ENCODE measurements around the gene FGFBP1.

Gene FGFBP1

GRCh38 chr4:15971068-15971801 is 32.7 kb upstream of the FGFBP1 start:
- DNase-seq (ENCODE audit: low spot score): no peak
- in situ Hi-C loops (cut with MboI; ENCODE audit: low pct_unique_long_range_greater_than_20kb, low sequenced_read_pairs, unreplicated experiment): loop anchor here (25.0 kb wide), 1 partner anchor 234 kb away; no protein-coding TSS in a partner anchor
- TF ChIP-seq, protein P1, sequence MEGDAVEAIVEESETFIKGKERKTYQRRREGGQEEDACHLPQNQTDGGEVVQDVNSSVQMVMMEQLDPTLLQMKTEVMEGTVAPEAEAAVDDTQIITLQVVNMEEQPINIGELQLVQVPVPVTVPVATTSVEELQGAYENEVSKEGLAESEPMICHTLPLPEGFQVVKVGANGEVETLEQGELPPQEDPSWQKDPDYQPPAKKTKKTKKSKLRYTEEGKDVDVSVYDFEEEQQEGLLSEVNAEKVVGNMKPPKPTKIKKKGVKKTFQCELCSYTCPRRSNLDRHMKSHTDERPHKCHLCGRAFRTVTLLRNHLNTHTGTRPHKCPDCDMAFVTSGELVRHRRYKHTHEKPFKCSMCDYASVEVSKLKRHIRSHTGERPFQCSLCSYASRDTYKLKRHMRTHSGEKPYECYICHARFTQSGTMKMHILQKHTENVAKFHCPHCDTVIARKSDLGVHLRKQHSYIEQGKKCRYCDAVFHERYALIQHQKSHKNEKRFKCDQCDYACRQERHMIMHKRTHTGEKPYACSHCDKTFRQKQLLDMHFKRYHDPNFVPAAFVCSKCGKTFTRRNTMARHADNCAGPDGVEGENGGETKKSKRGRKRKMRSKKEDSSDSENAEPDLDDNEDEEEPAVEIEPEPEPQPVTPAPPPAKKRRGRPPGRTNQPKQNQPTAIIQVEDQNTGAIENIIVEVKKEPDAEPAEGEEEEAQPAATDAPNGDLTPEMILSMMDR (IDR thresholded peaks at IDR 0.05; ENCODE audit: extremely low read depth, insufficient read depth, missing control alignments): no peak

DNA sequence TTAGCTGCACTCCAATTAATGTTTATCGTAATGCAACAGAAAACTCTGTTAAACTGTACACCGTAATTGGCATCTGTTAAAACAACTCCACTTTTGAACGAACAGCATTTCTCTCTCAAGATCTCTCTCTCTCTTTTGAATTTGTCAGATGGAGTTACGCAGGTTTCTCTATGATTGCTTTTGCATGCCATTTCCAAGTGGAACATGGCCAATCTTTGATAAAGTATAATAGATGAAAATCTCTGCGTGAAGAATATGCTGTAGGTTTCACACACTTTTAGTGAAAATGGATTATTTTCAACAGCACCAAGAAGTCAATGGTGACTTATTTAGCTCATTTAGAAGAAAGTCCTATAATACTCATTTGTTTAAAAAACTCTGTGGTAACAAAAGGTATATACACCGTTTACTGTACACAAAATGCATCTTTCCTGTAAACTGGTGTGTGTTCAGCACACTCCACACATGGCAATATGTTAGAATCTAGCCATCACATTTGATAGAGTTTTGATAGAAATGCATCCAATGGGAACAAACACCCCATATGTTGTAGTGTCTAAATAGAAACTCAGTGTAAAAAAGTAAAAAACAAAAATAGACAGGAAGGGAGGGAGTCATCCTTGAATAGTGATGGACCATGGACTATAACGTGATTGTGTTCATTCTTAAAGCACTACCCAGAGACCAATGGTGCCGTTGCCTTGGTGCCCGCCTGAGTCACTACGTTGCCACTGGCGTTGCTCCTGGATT is 30.2 kb upstream of the FGFBP1 start:
- TF ChIP-seq, protein P1 (IDR thresholded peaks at IDR 0.05; ENCODE audit: extremely low read depth, insufficient read depth, missing control alignments): no peak
- in situ Hi-C loops (cut with MboI; ENCODE audit: low pct_unique_long_range_greater_than_20kb, low sequenced_read_pairs, unreplicated experiment): loop anchor here (25.0 kb wide), 1 partner anchor 231 kb away; no protein-coding TSS in a partner anchor
- DNase-seq (ENCODE audit: low spot score): no peak

- no peak for DNase-seq (ENCODE audit: low spot score)
- in situ Hi-C loops (cut with MboI; ENCODE audit: low pct_unique_long_range_greater_than_20kb, low sequenced_read_pairs, unreplicated experiment): loop anchor here (25.0 kb wide), 1 partner anchor 228 kb away; no protein-coding TSS in a partner anchor
- TF ChIP-seq, protein P1 (IDR thresholded peaks at IDR 0.05; ENCODE audit: extremely low read depth, insufficient read depth, missing control alignments): no peak
Observed at GRCh38 chr4:15965325-15965724, 26.8 kb upstream of the FGFBP1 start.

- in situ Hi-C loops (cut with MboI; ENCODE audit: low pct_unique_long_range_greater_than_20kb, low sequenced_read_pairs, unreplicated experiment): loop anchor here (25.0 kb wide), 1 partner anchor 227 kb away; no protein-coding TSS in a partner anchor
- DNase-seq (ENCODE audit: low spot score): no peak
- TF ChIP-seq, protein P1 (IDR thresholded peaks at IDR 0.05; ENCODE audit: extremely low read depth, insufficient read depth, missing control alignments): peak; percentile 9
Observed at GRCh38 chr4:15964159-15964558, 25.6 kb upstream of the FGFBP1 start.

- in situ Hi-C loops (cut with MboI; ENCODE audit: low pct_unique_long_range_greater_than_20kb, low sequenced_read_pairs, unreplicated experiment): loop anchor here (25.0 kb wide), 1 partner anchor 226 kb away; no protein-coding TSS in a partner anchor
- DNase-seq (ENCODE audit: low spot score): peak; percentile 63
- TF ChIP-seq, protein P1 (IDR thresholded peaks at IDR 0.05; ENCODE audit: extremely low read depth, insufficient read depth, missing control alignments): no peak
Observed at GRCh38 chr4:15963576-15963975, 25.0 kb upstream of the FGFBP1 start.

DNA sequence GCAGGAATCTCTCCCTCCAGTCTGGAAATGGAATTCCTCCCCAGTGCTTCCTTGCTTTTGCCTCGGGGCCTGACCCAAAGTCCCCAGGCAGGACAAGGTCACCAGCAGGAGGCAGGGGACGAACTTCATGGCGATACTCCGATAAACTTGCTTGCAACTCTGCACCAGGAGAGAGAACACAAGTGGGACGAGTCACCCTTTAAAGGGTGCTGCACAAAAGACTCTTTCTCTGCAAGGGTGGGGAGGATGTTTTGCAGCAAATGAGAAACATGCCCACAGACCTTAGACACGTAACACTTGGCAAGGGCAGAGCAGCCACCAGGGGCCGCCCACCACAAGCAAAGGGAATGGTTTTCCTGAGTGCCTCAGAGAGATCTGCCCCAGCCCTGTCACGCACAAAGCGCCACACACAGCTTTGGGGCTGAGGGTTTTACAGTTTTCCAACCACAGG is 24.5 kb upstream of the FGFBP1 start, which contains the start of gene FGFBP2:
Gene FGFBP2 (minus strand): TSS at position 175 of the 451 bp plus-strand sequence. CDS start 46 bp downstream, at position 129.
- in situ Hi-C loops (cut with MboI; ENCODE audit: low pct_unique_long_range_greater_than_20kb, low sequenced_read_pairs, unreplicated experiment): loop anchor here (25.0 kb wide), 1 partner anchor 226 kb away; no protein-coding TSS in a partner anchor
- DNase-seq (ENCODE audit: low spot score): no peak
- TF ChIP-seq, protein P1 (IDR thresholded peaks at IDR 0.05; ENCODE audit: extremely low read depth, insufficient read depth, missing control alignments): peak; percentile 50

All from GM13977 (cell line).